ENCODE results near the gene TOR4A.

The TOR4A gene

DNA sequence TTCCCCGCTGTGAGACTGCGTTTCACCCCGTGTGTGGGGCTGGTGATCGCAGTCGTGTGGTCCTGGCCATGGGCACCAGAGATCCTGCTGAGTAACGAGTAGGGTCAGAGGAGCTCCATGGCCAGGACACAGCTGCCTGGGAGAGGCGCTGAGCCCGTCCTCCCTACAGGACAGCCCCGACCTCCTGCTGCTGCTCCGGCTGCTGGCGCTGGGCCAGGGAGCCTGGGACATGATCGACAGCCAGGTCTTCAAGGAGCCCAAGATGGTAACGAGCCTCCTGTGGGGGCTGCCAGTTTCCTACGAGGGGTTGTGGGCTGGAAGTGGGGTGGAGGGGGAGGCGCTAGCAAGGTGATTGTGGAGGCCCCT lies 11.4 kb upstream of the TOR4A start:
- Mint-ChIP-seq H3K27ac (no peak overlapping the region), H3K9me3 (peaks cover 6% of the 10 kb centered on the region), H3K4me1 (peaks cover 7% of the 10 kb centered on the region), H3K27me3 (ENCODE audit: low read depth, poor library complexity) (no peaks in the 10 kb centered on the region), H3K4me3 (no peak overlapping the region), H3K36me3 (ENCODE audit: low read depth) (peaks cover 31% of the 10 kb centered on the region)
- no peak for DNase-seq
- TF ChIP-seq, protein P1, sequence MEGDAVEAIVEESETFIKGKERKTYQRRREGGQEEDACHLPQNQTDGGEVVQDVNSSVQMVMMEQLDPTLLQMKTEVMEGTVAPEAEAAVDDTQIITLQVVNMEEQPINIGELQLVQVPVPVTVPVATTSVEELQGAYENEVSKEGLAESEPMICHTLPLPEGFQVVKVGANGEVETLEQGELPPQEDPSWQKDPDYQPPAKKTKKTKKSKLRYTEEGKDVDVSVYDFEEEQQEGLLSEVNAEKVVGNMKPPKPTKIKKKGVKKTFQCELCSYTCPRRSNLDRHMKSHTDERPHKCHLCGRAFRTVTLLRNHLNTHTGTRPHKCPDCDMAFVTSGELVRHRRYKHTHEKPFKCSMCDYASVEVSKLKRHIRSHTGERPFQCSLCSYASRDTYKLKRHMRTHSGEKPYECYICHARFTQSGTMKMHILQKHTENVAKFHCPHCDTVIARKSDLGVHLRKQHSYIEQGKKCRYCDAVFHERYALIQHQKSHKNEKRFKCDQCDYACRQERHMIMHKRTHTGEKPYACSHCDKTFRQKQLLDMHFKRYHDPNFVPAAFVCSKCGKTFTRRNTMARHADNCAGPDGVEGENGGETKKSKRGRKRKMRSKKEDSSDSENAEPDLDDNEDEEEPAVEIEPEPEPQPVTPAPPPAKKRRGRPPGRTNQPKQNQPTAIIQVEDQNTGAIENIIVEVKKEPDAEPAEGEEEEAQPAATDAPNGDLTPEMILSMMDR (IDR thresholded peaks at IDR 0.05), result no peak

DNA sequence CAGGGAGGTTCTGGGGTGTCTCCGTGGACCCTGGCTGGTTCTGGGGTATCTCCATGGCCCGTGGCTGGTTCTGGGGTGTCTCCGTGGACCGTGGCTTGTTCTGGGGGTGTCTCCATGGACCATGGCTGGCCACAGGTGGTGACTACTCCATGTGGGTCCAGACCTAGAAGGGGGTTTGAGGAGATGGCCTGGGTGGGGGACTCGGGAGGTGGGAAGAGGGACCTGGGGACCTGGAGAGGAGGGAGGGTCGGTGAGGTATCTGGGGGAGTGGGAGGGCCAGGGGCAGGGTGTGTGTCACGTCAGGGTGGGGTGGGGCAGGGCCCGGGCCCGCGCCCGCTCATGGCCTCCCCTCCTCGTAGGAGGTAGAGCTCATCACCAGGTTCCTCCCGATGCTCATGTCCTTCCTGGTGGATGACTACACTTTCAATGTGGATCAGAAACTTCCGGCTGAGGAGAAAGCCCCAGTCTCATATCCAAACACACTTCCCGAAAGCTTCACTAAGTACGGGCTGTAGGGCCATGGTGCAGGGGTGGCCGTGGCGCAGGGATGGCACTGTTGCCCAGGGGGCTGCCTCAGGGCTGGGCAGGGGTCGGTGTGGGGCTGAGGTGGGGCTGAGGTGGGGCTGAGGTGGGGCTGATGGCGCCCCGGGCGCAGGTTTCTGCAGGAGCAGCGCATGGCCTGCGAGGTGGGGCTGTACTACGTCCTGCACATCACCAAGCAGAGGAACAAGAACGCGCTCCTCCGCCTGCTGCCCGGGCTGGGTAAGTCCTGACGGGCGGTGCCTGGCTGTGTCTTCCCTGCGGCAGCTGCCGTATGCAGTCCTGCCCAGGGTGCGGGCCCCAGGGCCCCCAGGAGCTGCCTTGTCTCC lies 10.7 kb upstream of the TOR4A start:
- Mint-ChIP-seq H3K27ac (no peak overlapping the region), H3K9me3 (peaks cover 1% of the 10 kb centered on the region), H3K4me3 (no peak overlapping the region), H3K36me3 (ENCODE audit: low read depth) (peaks cover 29% of the 10 kb centered on the region), H3K27me3 (ENCODE audit: low read depth, poor library complexity) (no peaks in the 10 kb centered on the region), H3K4me1 (peaks cover 7% of the 10 kb centered on the region)
- TF ChIP-seq, protein P1 (IDR thresholded peaks at IDR 0.05), result no peak
- no peak for DNase-seq

DNA sequence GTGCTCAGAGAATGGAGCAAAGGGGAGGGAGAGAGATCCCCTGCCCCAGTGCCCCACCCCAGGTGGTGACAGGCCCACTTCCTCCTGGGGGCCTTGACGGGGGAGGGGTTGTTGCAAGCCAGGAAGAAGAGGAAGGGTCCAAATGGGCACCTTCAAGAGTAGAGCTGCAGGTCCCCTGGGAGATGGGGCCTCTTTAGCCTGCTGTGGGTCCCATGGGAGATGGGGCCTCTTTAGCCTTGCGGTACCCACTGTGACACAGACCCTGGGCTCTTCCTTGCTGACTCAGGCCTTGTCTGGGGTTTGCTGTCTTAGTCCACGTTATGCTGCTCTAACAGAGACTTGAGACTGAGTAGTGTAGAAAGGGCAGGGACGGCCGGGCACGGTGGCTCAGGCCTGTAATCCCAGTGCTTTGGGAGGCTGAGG lies 9.6 kb upstream of the TOR4A start:
- Mint-ChIP-seq H3K4me3 (no peak overlapping the region), H3K9me3 (no peaks in the 10 kb centered on the region), H3K4me1 (peaks cover 7% of the 10 kb centered on the region), H3K36me3 (ENCODE audit: low read depth) (peaks cover 22% of the 10 kb centered on the region), H3K27me3 (ENCODE audit: low read depth, poor library complexity) (no peaks in the 10 kb centered on the region), H3K27ac (no peak overlapping the region)
- no peak for DNase-seq
- TF ChIP-seq, protein P1 (IDR thresholded peaks at IDR 0.05), result no peak

DNA sequence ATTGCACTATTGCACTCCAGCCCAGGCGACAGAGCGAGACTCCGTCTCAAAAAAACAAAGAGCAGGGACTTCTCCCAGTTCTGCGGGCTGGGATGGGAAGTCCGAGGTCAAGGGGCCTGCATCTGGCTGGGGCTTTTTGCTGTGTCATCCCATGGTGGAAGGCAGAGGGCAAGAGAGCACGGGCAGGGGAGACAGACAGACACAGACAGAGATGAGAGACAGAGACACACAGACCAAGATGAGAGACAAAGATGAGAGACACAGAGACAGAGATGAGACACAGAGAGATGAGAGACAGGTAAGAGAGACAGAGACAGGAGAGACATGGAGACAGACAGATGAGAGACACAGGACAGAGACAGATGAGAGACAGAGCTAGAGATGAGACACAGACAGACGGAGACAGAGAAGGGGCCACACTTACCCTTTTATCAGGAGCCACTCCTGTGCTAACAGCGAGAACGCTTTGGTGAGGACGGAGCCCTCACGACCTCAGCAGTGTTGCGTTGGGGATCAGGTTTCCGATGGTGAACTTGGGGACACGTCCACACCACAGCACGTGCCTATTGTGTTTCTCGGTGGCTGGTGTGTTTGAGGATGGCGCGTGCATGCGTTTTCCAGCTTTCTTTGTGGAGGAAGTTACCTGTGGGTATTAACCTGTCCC lies 8.9 kb upstream of the TOR4A start:
- peak overlapping the region; percentile 85 for H3K27ac Mint-ChIP-seq
- peaks cover 7% of the 10 kb centered on the region for H3K4me1 Mint-ChIP-seq
- TF ChIP-seq, protein P1 (IDR thresholded peaks at IDR 0.05), result no peak

DNA sequence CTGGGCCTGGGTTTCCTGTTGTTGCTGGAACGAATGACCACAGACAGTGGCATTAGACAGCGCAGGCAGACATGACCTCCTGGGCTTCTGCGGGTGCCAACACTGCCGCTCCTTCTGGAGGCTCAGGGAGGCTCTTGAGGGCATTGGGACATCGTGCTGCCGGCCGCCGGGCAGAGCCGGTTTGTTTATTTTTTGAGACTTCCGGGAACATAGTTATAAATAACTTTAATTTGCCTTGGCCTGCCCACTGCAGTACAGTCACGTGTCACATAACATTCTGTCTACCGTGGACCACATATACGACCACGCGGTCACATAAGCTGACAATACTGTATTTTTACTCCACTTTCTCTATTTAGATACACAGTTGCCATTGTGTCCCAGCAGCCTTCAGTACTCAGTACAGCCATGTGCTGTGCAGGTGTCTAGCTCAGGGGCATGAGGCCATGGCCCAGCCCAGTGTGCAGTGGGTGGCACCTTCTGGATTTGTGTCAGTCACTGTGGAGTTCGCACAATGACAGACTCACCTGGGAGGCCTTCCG lies 8.2 kb upstream of the TOR4A start:
- no peak for DNase-seq
- Mint-ChIP-seq H3K4me1 (peaks cover 8% of the 10 kb centered on the region), H3K36me3 (ENCODE audit: low read depth) (peaks cover 28% of the 10 kb centered on the region), H3K4me3 (no peak overlapping the region), H3K9me3 (no peaks in the 10 kb centered on the region), H3K27ac (peak overlapping the region; percentile 61), H3K27me3 (ENCODE audit: low read depth, poor library complexity) (no peaks in the 10 kb centered on the region)
- TF ChIP-seq, protein P1 (IDR thresholded peaks at IDR 0.05), result no peak

More for the DNA sequence above, 8.9 kb upstream of the TOR4A start:
- DNase-seq, result no peak
- Mint-ChIP-seq H3K36me3 (ENCODE audit: low read depth) (peaks cover 26% of the 10 kb centered on the region), H3K27me3 (ENCODE audit: low read depth, poor library complexity) (no peaks in the 10 kb centered on the region), H3K9me3 (no peaks in the 10 kb centered on the region), H3K4me3 (no peak overlapping the region)

Measured in nephron progenitor cell (in vitro differentiated cells).